Measurements from ENCODE around the gene CELA2A. TPM values are rescaled to one million over a fixed set of nuclear protein-coding genes. Genes with fewer than 3 reads are reported as not detected.
A peak's percentile ranks its signal among the peaks of the same experiment; 100 is the strongest.

The CELA2A gene
- total and polyA plus RNA-seq, 8 donors = 360 to 20,184 (median 3,756) TPM

DNA sequence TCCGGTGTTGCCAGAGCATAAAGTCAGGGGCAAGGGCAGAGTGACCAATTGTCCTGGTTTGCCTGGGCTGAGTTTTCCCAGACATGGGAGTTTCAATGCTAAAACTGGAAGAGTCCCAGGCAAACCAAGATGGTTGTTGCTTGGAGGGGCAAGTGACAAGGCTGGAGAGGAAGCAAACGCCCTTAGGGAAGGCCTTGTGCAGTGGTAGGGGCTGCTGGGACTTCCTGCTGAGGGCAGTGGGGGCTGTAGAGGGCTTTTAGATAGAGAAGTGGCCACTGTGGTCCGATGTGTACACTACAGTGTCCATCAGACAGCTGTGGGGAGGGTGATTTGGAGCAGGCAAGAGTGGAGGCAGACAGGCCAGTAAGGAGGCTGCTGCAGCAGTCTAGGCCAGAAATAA lies 7.0 kb upstream of the CELA2A start:
- 40 to 47% methylated on average over 3 of the region's 3 CpGs for WGBS, 2 donors
- FAIRE-seq (no peak), DNase-seq (peak in 3 of 6 donors; percentile 59 to 67 (median 67)), ATAC-seq (peak; percentile 2 to 33 (median 4))
- TF ChIP-seq, protein P1, sequence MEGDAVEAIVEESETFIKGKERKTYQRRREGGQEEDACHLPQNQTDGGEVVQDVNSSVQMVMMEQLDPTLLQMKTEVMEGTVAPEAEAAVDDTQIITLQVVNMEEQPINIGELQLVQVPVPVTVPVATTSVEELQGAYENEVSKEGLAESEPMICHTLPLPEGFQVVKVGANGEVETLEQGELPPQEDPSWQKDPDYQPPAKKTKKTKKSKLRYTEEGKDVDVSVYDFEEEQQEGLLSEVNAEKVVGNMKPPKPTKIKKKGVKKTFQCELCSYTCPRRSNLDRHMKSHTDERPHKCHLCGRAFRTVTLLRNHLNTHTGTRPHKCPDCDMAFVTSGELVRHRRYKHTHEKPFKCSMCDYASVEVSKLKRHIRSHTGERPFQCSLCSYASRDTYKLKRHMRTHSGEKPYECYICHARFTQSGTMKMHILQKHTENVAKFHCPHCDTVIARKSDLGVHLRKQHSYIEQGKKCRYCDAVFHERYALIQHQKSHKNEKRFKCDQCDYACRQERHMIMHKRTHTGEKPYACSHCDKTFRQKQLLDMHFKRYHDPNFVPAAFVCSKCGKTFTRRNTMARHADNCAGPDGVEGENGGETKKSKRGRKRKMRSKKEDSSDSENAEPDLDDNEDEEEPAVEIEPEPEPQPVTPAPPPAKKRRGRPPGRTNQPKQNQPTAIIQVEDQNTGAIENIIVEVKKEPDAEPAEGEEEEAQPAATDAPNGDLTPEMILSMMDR (IDR thresholded peaks at IDR 0.05) = no peak
- H3K27ac ChIP-seq = peak overlapping the region in 3 of 4 donors; percentile 16 to 36 (median 29)
- peaks cover 0 to 9% (median 8%) of the 10 kb centered on the region in 3 donors for H3K4me1 ChIP-seq
- H3K4me3 ChIP-seq = no peak overlapping the region
- intact Hi-C loops (cut with DNase I) = no loop called here
- no peaks in the 10 kb centered on the region for H3K9me3 ChIP-seq
- no peaks in the 10 kb centered on the region for H3K27me3 ChIP-seq
- no peaks in the 10 kb centered on the region for H3K36me3 ChIP-seq

DNA sequence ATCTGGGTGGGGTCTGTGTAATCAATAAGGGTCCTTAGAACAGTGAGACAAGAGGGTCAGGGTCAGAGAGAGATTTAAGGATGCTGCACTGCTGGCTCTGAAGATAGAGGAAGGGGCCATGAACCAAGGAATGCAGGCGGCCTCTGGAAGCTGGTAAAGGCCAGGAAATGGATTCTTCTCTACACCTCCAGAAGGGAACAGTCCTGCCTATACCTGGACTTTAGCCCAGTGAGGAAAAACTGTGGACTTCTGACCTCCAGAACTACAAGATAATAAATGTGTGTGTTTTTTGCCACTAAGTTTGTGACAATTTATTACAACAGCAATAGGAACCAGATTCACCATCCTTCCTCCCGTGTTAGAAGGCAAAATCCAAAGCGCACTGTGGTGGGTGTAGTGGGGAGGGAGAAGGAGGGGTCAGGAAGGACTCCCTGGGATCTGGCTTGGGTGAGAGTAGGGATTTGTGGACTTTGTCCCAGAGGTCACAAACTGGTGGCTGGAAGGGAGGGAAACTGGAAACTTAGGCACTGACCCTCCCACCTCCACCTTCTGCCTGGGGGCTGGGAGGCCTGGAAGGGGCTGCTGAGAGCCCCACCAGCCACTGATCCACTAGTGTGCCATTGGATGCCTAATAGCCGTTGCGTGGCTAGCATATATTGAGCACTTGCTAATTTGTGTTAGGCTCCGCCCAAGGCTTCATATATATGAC lies 5.4 kb upstream of the CELA2A start:
- Histone ChIP-seq H3K27ac (peak overlapping the region in 2 of 4 donors; percentile 36 to 85), H3K4me3 (no peak overlapping the region), H3K36me3 (no peaks in the 10 kb centered on the region), H3K4me1 (peaks cover 5 to 13% (median 12%) of the 10 kb centered on the region in 3 donors), H3K27me3 (no peaks in the 10 kb centered on the region), H3K9me3 (no peaks in the 10 kb centered on the region)
- FAIRE-seq (no peak), ATAC-seq (peak in 3 of 4 donors; percentile 20 to 27 (median 24)), DNase-seq (peak in 2 of 6 donors; percentile 63 to 78)
- intact Hi-C loops (cut with DNase I) = no loop called here
- WGBS, 2 donors = 40 to 41% methylated on average over 6 of the region's 6 CpGs
- TF ChIP-seq, protein P1 (IDR thresholded peaks at IDR 0.05) = no peak

DNA sequence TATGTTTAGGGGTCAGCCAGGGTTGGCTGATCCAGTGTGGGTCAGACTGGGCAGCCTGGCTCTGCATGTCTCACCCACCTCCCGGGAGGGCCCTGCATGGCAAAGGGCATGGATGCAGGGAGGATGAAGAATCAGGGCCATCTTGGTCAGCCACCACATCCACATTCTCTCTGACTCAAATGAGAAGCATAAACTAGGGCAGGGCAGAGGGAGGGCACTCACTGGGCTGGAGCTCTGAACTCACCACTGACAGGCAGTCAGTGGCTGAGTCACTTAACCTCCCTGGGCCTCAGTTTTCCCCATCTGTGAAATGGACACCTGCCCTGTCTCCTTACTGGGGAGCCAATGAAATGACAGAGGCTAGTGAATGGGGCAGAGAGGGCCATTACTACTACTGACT lies 4.3 kb upstream of the CELA2A start:
- FAIRE-seq = no peak
- peak in 1 of 4 donors; percentile 1 for ATAC-seq
- Histone ChIP-seq H3K4me3 (no peak overlapping the region), H3K27me3 (no peaks in the 10 kb centered on the region), H3K27ac (peak overlapping the region in 3 of 4 donors; percentile 36 to 85 (median 64)), H3K36me3 (no peaks in the 10 kb centered on the region), H3K4me1 (peaks cover 8 to 17% (median 13%) of the 10 kb centered on the region in 3 donors), H3K9me3 (no peaks in the 10 kb centered on the region)
- TF ChIP-seq, protein P1 (IDR thresholded peaks at IDR 0.05) = no peak
- intact Hi-C loops (cut with DNase I) = no loop called here
- WGBS, 2 donors = 47 to 48% methylated on average over 1 of the region's 1 CpG
- peak in 2 of 6 donors; percentile 65 to 78 for DNase-seq

DNA sequence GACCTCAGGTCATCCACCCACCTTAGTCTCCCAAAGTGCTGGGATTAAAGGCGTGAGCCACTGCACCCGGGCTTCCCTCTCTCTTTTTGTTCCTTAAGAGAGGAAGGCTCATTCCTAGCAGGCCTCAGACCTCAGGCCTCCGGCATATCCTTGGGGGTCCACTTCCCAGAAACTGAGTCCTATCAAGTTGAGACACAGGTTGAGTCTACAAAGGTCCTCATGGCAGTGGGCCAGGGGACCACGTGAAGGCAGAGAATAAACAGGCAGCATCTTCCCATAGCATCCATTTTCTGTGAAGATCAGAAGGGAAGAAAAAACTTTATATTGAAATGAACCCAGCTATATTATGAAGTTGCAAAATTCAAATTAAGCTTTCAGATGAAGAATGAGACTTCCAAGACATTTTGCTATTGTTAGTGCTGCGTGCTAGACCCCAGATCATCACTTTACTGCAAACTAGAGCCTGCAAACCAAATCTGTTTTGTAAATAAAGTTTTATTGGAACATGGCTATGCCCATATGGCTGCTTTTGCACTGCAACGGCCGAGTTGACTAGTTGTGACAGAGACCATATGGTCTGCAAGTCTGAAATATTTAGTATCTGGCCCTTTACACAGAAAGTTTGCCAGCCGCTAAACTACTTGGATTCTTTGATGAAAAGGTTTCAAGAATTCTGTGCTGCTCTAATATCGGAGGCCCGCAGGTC lies 3.5 kb upstream of the CELA2A start:
- Histone ChIP-seq H3K4me3 (no peak overlapping the region), H3K36me3 (no peaks in the 10 kb centered on the region), H3K27me3 (no peaks in the 10 kb centered on the region), H3K27ac (peak overlapping the region; percentile 64 to 85 (median 76)), H3K9me3 (no peaks in the 10 kb centered on the region), H3K4me1 (peaks cover 8 to 21% (median 13%) of the 10 kb centered on the region in 3 donors)
- intact Hi-C loops (cut with DNase I) = no loop called here
- 58 to 65% methylated on average over 10 of the region's 10 CpGs for WGBS, 2 donors
- DNase-seq (peak in 1 of 6 donors; percentile 57), FAIRE-seq (no peak), ATAC-seq (no peak)
- TF ChIP-seq, protein P1 (IDR thresholded peaks at IDR 0.05) = no peak

All from pancreas (tissue), 10 donors.